Keratinocyte (primary cell): ENCODE results near the gene C9orf50. TPM values are rescaled to one million over a fixed set of nuclear protein-coding genes. Genes with fewer than 3 reads are reported as not detected.

Source experiments
- DNase-seq: peaks from one replicate; pipeline ENCODE4 v3.0.0-alpha.2; 2011; ENCODE audit warnings: low read depth, missing footprints, low spot score
- FAIRE-seq: peaks from 2 replicates; lab custom pipeline; 2011; peaks lifted over from hg19 to GRCh38; lab: Jason Lieb, UNC
- H2AFZ ChIP-seq: 2 replicates; pipeline ENCODE4 v1.6.0; 2012; ENCODE audit warnings: low read length, control low read depth, inconsistent platforms; ENCODE audit not compliant: control insufficient read depth
- H3K27ac ChIP-seq: 2 replicates; pipeline ENCODE4 v1.5.1; 2011; ENCODE audit warnings: low read length; ENCODE audit not compliant: control insufficient read depth, insufficient read depth
- H3K27me3 ChIP-seq: 3 replicates; pipeline ENCODE4 v1.6.0; 2011; ENCODE audit warnings: low read length; ENCODE audit not compliant: control insufficient read depth, insufficient read depth; ENCODE audit errors: extremely low read depth
- H3K36me3 ChIP-seq, 2 experiments: 2 replicates in 1 of 2; 3 replicates in 1 of 2; pipeline ENCODE4 v1.5.1; 2011; ENCODE audit warnings: low read length in 2 of 2, mild to moderate bottlenecking in 1 of 2; ENCODE audit not compliant: control insufficient read depth in 2 of 2, insufficient read depth in 2 of 2; ENCODE audit errors: extremely low read depth in 1 of 2
- H3K4me1 ChIP-seq: 3 replicates; pipeline ENCODE4 v1.5.1; 2011; ENCODE audit warnings: low read length; ENCODE audit not compliant: control insufficient read depth, insufficient read depth; ENCODE audit errors: extremely low read depth
- H3K4me2 ChIP-seq: 3 replicates; pipeline ENCODE4 v1.6.0; 2011; ENCODE audit warnings: low read depth, low read length; ENCODE audit not compliant: control insufficient read depth, insufficient read depth; ENCODE audit errors: extremely low read depth
- H3K4me3 ChIP-seq, 3 experiments: fragments of 200-600 bp in 1 of 3; sonication (generic) in 1 of 3; 2 replicates in 2 of 3; 3 replicates in 1 of 3; pipeline ENCODE4 v1.5.1; 2011 to 2016; ENCODE audit warnings: low read length in 3 of 3, mild to moderate bottlenecking in 3 of 3, control low read depth in 2 of 3, inconsistent platforms in 1 of 3, low read depth in 1 of 3, mixed read lengths in 1 of 3, mixed run types in 1 of 3, moderate library complexity in 1 of 3; ENCODE audit not compliant: control insufficient read depth in 2 of 3, insufficient read depth in 2 of 3; ENCODE audit errors: extremely low read depth in 1 of 3
- H3K79me2 ChIP-seq: 2 replicates; pipeline ENCODE4 v1.6.0; 2012; ENCODE audit warnings: low read length; ENCODE audit not compliant: control insufficient read depth, insufficient read depth
- H3K9ac ChIP-seq: 3 replicates; pipeline ENCODE4 v1.6.0; 2011; ENCODE audit warnings: low read length; ENCODE audit not compliant: control insufficient read depth, insufficient read depth; ENCODE audit errors: extremely low read depth
- H3K9me1 ChIP-seq: 3 replicates; pipeline ENCODE4 v1.6.0; 2011; ENCODE audit warnings: low read length; ENCODE audit not compliant: control insufficient read depth, insufficient read depth; ENCODE audit errors: extremely low read depth
- H3K9me3 ChIP-seq: 2 replicates; pipeline ENCODE4 v1.5.1; 2012; ENCODE audit warnings: low read depth, low read length; ENCODE audit not compliant: control insufficient read depth
- H4K20me1 ChIP-seq: 3 replicates; pipeline ENCODE4 v1.6.0; 2011; ENCODE audit warnings: low read length; ENCODE audit not compliant: control insufficient read depth, insufficient read depth; ENCODE audit errors: extremely low read depth
- CTCF ChIP-seq, 3 experiments: IDR thresholded peaks in 1 of 3; conservative IDR thresholded peaks in 1 of 3; optimal IDR thresholded peaks in 1 of 3; 2 replicates in 2 of 3; 3 replicates in 1 of 3; pipeline versions ENCODE3 to v1.5.1; 2011; ENCODE audit warnings: low read length in 3 of 3, mild to moderate bottlenecking in 3 of 3, moderate library complexity in 2 of 3, control low read depth in 1 of 3, inconsistent platforms in 1 of 3; ENCODE audit not compliant: insufficient read depth in 2 of 3; ENCODE audit errors: extremely low read depth in 1 of 3
- EZH2 ChIP-seq: IDR thresholded peaks from one replicate; pipeline ENCODE4 v1.6.1; 2012; ENCODE audit warnings: inconsistent platforms, mild to moderate bottlenecking, low read length, moderate library complexity
- dilution Hi-C: fragments of 300-500 bp; cut with MboI; formaldehyde crosslinking; loops from one replicate; pipeline ENCODE4 v1.7.0; 2020; ENCODE audit warnings: low sequenced_read_pairs; ENCODE audit not compliant: extremely low pct_ligation_motif_present
- polyA plus RNA-seq, 5 experiments: library from polyadenylated mRNA; depleted of rRNA in 3 of 5; stranded (reverse) in 3 of 5; stranded (forward) in 1 of 5; unstranded in 1 of 5; fragments of >200 nt; gene quantifications; 1 replicate in 1 of 5; 2 replicates in 3 of 5; 3 replicates in 1 of 5; pipeline versions ENCODE4 v1.2.1 to v1.2.3, GENCODE V29; 2011 to 2012; ENCODE audit warnings: missing spikeins in 2 of 5, low read depth in 1 of 5, low replicate concordance in 1 of 5

The C9orf50 gene
- polyA plus RNA-seq, 1 donor (not counting 4 experiments of a cell fraction or from before 2014, with no cell fraction given) = not detected

GRCh38 chr9:129572517-129572916, 48.4 kb downstream of the C9orf50 start:
- Histone ChIP-seq H3K27me3 (no peaks in the 10 kb centered on the region), H3K4me3 (no peak overlapping the region), H2AFZ (no peak overlapping the region), H3K9me3 (no peaks in the 10 kb centered on the region), H4K20me1 (no peaks in the 10 kb centered on the region), H3K9me1 (no peaks in the 10 kb centered on the region), H3K9ac (no peak overlapping the region), H3K36me3 (no peaks in the 10 kb centered on the region), H3K4me1 (peaks cover 28% of the 10 kb centered on the region), H3K27ac (no peak overlapping the region), H3K79me2 (no peaks in the 10 kb centered on the region), H3K4me2 (no peak overlapping the region)
- FAIRE-seq (no peak), DNase-seq (no peak)
- dilution Hi-C loops = no loop called here
- no peak for TF ChIP-seq CTCF (optimal IDR thresholded peaks at IDR 0.05 in 1 of 3, IDR thresholded peaks at IDR 0.05 in 1 of 3, conservative IDR thresholded peaks at IDR 0.05 in 1 of 3; ENCODE audit: extremely low read depth in 1 of 3, insufficient read depth in 2 of 3, low read length in 3 of 3)

GRCh38 chr9:129572052-129572425, 48.9 kb downstream of the C9orf50 start:
- Histone ChIP-seq H3K4me2 (no peak overlapping the region), H3K9me3 (no peaks in the 10 kb centered on the region), H3K4me1 (peaks cover 28% of the 10 kb centered on the region), H3K4me3 (no peak overlapping the region), H2AFZ (no peak overlapping the region), H3K9me1 (no peaks in the 10 kb centered on the region), H4K20me1 (no peaks in the 10 kb centered on the region), H3K79me2 (no peaks in the 10 kb centered on the region), H3K36me3 (no peaks in the 10 kb centered on the region), H3K9ac (no peak overlapping the region), H3K27me3 (no peaks in the 10 kb centered on the region), H3K27ac (no peak overlapping the region)
- dilution Hi-C loops = no loop called here
- TF ChIP-seq CTCF (optimal IDR thresholded peaks at IDR 0.05 in 1 of 3, IDR thresholded peaks at IDR 0.05 in 1 of 3, conservative IDR thresholded peaks at IDR 0.05 in 1 of 3; ENCODE audit: extremely low read depth in 1 of 3, insufficient read depth in 2 of 3, low read length in 3 of 3) (no peak), EZH2 (no peak)
- FAIRE-seq = no peak
- DNase-seq = no peak
